Measurements from ENCODE around the gene TBC1D1. TPM values are rescaled to one million over a fixed set of nuclear protein-coding genes. Genes with fewer than 3 reads are reported as not detected.

The TBC1D1 gene
- polyA plus RNA-seq, 1 donor from 2014 or later: 40.9 TPM

- no peak overlapping the region for H3K4me3 Mint-ChIP-seq
- peaks cover 19% of the 10 kb centered on the region for H3K36me3 Mint-ChIP-seq
- H3K4me1 Mint-ChIP-seq: no peaks in the 10 kb centered on the region
- H3K9me3 Mint-ChIP-seq: no peaks in the 10 kb centered on the region
- no peak overlapping the region for H3K27ac Mint-ChIP-seq
- H3K27me3 Mint-ChIP-seq: no peaks in the 10 kb centered on the region
Observed at GRCh38 chr4:38139187-38139586, 248.3 kb downstream of the TBC1D1 start.

GRCh38 chr4:38140643-38141203 is 249.8 kb downstream of the TBC1D1 start:
- no peaks in the 10 kb centered on the region for H3K27me3 Mint-ChIP-seq
- no peak overlapping the region for H3K4me3 Mint-ChIP-seq
- H3K27ac Mint-ChIP-seq: peak overlapping the region in 1 of 3 donors; percentile 19
- H3K9me3 Mint-ChIP-seq: no peaks in the 10 kb centered on the region
- H3K36me3 Mint-ChIP-seq: peaks cover 15% of the 10 kb centered on the region
- H3K4me1 Mint-ChIP-seq: no peaks in the 10 kb centered on the region

- H3K27ac Mint-ChIP-seq: no peak overlapping the region
- H3K36me3 Mint-ChIP-seq: peaks cover 11% of the 10 kb centered on the region
- no peak overlapping the region for H3K4me3 Mint-ChIP-seq
- no peaks in the 10 kb centered on the region for H3K4me1 Mint-ChIP-seq
- no peaks in the 10 kb centered on the region for H3K27me3 Mint-ChIP-seq
- no peaks in the 10 kb centered on the region for H3K9me3 Mint-ChIP-seq
Observed at GRCh38 chr4:38141808-38142500, 251.1 kb downstream of the TBC1D1 start.

GRCh38 chr4:38144031-38144430 is 253.1 kb downstream of the TBC1D1 start:
- Mint-ChIP-seq H3K4me1 (peaks cover 0 to 2% (median 0%) of the 10 kb centered on the region in 3 donors), H3K9me3 (peaks cover 0 to 4% (median 0%) of the 10 kb centered on the region in 3 donors), H3K27ac (no peak overlapping the region), H3K4me3 (no peak overlapping the region), H3K36me3 (peaks cover 10% of the 10 kb centered on the region), H3K27me3 (no peaks in the 10 kb centered on the region)

GRCh38 chr4:38145033-38145678 is 254.3 kb downstream of the TBC1D1 start:
- peaks cover 0 to 2% (median 0%) of the 10 kb centered on the region in 3 donors for H3K4me1 Mint-ChIP-seq
- H3K9me3 Mint-ChIP-seq: peaks cover 0 to 4% (median 0%) of the 10 kb centered on the region in 3 donors
- H3K27me3 Mint-ChIP-seq: no peaks in the 10 kb centered on the region
- no peak overlapping the region for H3K4me3 Mint-ChIP-seq
- peak overlapping the region in 1 of 3 donors; percentile 21 for H3K27ac Mint-ChIP-seq
- peaks cover 8% of the 10 kb centered on the region for H3K36me3 Mint-ChIP-seq

- no peaks in the 10 kb centered on the region for H3K27me3 Mint-ChIP-seq
- H3K36me3 Mint-ChIP-seq: peaks cover 7% of the 10 kb centered on the region
- H3K4me3 Mint-ChIP-seq: no peak overlapping the region
- H3K9me3 Mint-ChIP-seq: peaks cover 0 to 4% (median 0%) of the 10 kb centered on the region in 3 donors
- no peak overlapping the region for H3K27ac Mint-ChIP-seq
- H3K4me1 Mint-ChIP-seq: peaks cover 0 to 2% (median 0%) of the 10 kb centered on the region in 3 donors
Observed at GRCh38 chr4:38145741-38146140, 254.9 kb downstream of the TBC1D1 start.

GRCh38 chr4:38146383-38146782 is 255.5 kb downstream of the TBC1D1 start:
- H3K27ac Mint-ChIP-seq: no peak overlapping the region

GRCh38 chr4:38149472-38149996 is 258.6 kb downstream of the TBC1D1 start:
- no peaks in the 10 kb centered on the region for H3K27me3 Mint-ChIP-seq
- H3K27ac Mint-ChIP-seq: peak overlapping the region in 1 of 3 donors; percentile 72
- H3K4me3 Mint-ChIP-seq: no peak overlapping the region
- peaks cover 6% of the 10 kb centered on the region for H3K36me3 Mint-ChIP-seq
- H3K9me3 Mint-ChIP-seq: peaks cover 3 to 4% (median 4%) of the 10 kb centered on the region in 3 donors
- H3K4me1 Mint-ChIP-seq: peaks cover 1 to 15% (median 3%) of the 10 kb centered on the region in 3 donors

More at GRCh38 chr4:38146383-38146782, 255.5 kb downstream of the TBC1D1 start:
- peaks cover 0 to 2% (median 0%) of the 10 kb centered on the region in 3 donors for H3K4me1 Mint-ChIP-seq
- peaks cover 1 to 4% (median 1%) of the 10 kb centered on the region in 3 donors for H3K9me3 Mint-ChIP-seq
- H3K36me3 Mint-ChIP-seq: peaks cover 7% of the 10 kb centered on the region
- H3K27me3 Mint-ChIP-seq: no peaks in the 10 kb centered on the region
- H3K4me3 Mint-ChIP-seq: no peak overlapping the region

- Mint-ChIP-seq H3K36me3 (peaks cover 6% of the 10 kb centered on the region), H3K4me1 (peaks cover 4 to 21% (median 6%) of the 10 kb centered on the region in 3 donors), H3K4me3 (no peak overlapping the region), H3K27me3 (no peaks in the 10 kb centered on the region), H3K9me3 (peaks cover 3 to 4% (median 4%) of the 10 kb centered on the region in 3 donors), H3K27ac (peak overlapping the region in 1 of 3 donors; percentile 46)
Observed at GRCh38 chr4:38149997-38150671, 259.2 kb downstream of the TBC1D1 start.

- no peak overlapping the region for H3K4me3 Mint-ChIP-seq
Observed at GRCh38 chr4:38150766-38151165, 259.9 kb downstream of the TBC1D1 start.

GRCh38 chr4:38151873-38152272 is 261.0 kb downstream of the TBC1D1 start:
- Mint-ChIP-seq H3K4me3 (no peak overlapping the region), H3K9me3 (peaks cover 3 to 6% (median 4%) of the 10 kb centered on the region in 3 donors), H3K4me1 (peaks cover 4 to 25% (median 16%) of the 10 kb centered on the region in 3 donors), H3K27me3 (no peaks in the 10 kb centered on the region), H3K27ac (no peak overlapping the region), H3K36me3 (peaks cover 6% of the 10 kb centered on the region)

More at GRCh38 chr4:38150766-38151165, 259.9 kb downstream of the TBC1D1 start:
- H3K9me3 Mint-ChIP-seq: peaks cover 3 to 4% (median 4%) of the 10 kb centered on the region in 3 donors
- no peaks in the 10 kb centered on the region for H3K27me3 Mint-ChIP-seq
- peaks cover 4 to 25% (median 10%) of the 10 kb centered on the region in 3 donors for H3K4me1 Mint-ChIP-seq
- peaks cover 6% of the 10 kb centered on the region for H3K36me3 Mint-ChIP-seq
- H3K27ac Mint-ChIP-seq: no peak overlapping the region

- Mint-ChIP-seq H3K4me3 (no peak overlapping the region), H3K9me3 (peaks cover 3 to 6% (median 4%) of the 10 kb centered on the region in 3 donors), H3K4me1 (peaks cover 4 to 25% (median 16%) of the 10 kb centered on the region in 3 donors), H3K27me3 (no peaks in the 10 kb centered on the region), H3K36me3 (peaks cover 6% of the 10 kb centered on the region), H3K27ac (no peak overlapping the region)
Observed at GRCh38 chr4:38152305-38152704, 261.4 kb downstream of the TBC1D1 start.

GRCh38 chr4:38152721-38153386 is 262.0 kb downstream of the TBC1D1 start:
- no peak overlapping the region for H3K4me3 Mint-ChIP-seq
- H3K27ac Mint-ChIP-seq: no peak overlapping the region
- H3K36me3 Mint-ChIP-seq: peaks cover 3% of the 10 kb centered on the region
- peaks cover 4 to 25% (median 16%) of the 10 kb centered on the region in 3 donors for H3K4me1 Mint-ChIP-seq
- H3K27me3 Mint-ChIP-seq: no peaks in the 10 kb centered on the region
- peaks cover 3 to 5% (median 4%) of the 10 kb centered on the region in 3 donors for H3K9me3 Mint-ChIP-seq

- H3K27me3 Mint-ChIP-seq: no peaks in the 10 kb centered on the region
- H3K9me3 Mint-ChIP-seq: peaks cover 3 to 6% (median 4%) of the 10 kb centered on the region in 3 donors
- H3K27ac Mint-ChIP-seq: no peak overlapping the region
- H3K4me1 Mint-ChIP-seq: peaks cover 4 to 25% (median 16%) of the 10 kb centered on the region in 3 donors
- no peak overlapping the region for H3K4me3 Mint-ChIP-seq
- H3K36me3 Mint-ChIP-seq: peaks cover 1% of the 10 kb centered on the region
Observed at GRCh38 chr4:38153387-38153760, 262.5 kb downstream of the TBC1D1 start.

All from IgD-negative memory B cell (primary cell).